Thyroid gland (tissue), 4 donors: ENCODE measurements around the gene SLC35E3. TPM values are rescaled to one million over a fixed set of nuclear protein-coding genes. Genes with fewer than 3 reads are reported as not detected.
"Not testable (repeated sequence)": the region's sequence is repeated elsewhere in the genome, so short reads cannot be mapped to it uniquely, and the experiment has no call there.

Experiments
- DNase-seq, 2 donors: peaks; one replicate each; pipeline ENCODE4 v3.0.0-alpha.2; 2019
- H3K27ac ChIP-seq, 3 donors: fragments of 200-600 bp; sonication (generic); 1 replicate in 2 of 3; 2 replicates in 1 of 3; pipeline ENCODE4 v1.5.1; 2016 to 2019; ENCODE audit warnings: mild to moderate bottlenecking in 1 of 3, moderate library complexity in 1 of 3
- H3K27me3 ChIP-seq: fragments of 200-600 bp; sonication (generic); one replicate; pipeline ENCODE4 v1.5.1; 2019
- H3K36me3 ChIP-seq, 2 donors: fragments of 200-600 bp; sonication (generic); one replicate each; pipeline ENCODE4 v1.5.1; 2016 to 2019
- H3K4me1 ChIP-seq, 2 donors: fragments of 200-600 bp; sonication (generic); one replicate each; pipeline ENCODE4 v1.5.1; 2017 to 2019
- H3K4me3 ChIP-seq, 3 donors: fragments of 200-600 bp; sonication (generic); replicated peaks in 1 of 3; 1 replicate in 2 of 3; 2 replicates in 1 of 3; pipeline ENCODE4 v1.5.1; 2016; ENCODE audit warnings: mild to moderate bottlenecking in 1 of 3
- H3K9me3 ChIP-seq: fragments of 200-600 bp; sonication (generic); one replicate; pipeline ENCODE4 v1.5.1; 2017
- CTCF ChIP-seq, 6 experiments: fragments of 200-600 bp in 3 of 6; fragments of 450-650 bp in 3 of 6; sonication (generic) in 3 of 6; IDR thresholded peaks; one replicate each; pipeline ENCODE4 v1.5.1; 2016 to 2019; ENCODE audit warnings: antibody characterized with exemption in 6 of 6, mild to moderate bottlenecking in 2 of 6, inconsistent platforms in 1 of 6, moderate library complexity in 1 of 6
- POLR2A ChIP-seq, 2 donors: fragments of 450-650 bp; IDR thresholded peaks; one replicate each; pipeline ENCODE4 v1.6.1; 2017; ENCODE audit warnings: antibody characterized with exemption in 2 of 2, mild to moderate bottlenecking in 2 of 2, moderate library complexity in 1 of 2
- WGBS, 2 donors: methylation state at CpG; one replicate each; pipeline ENCODE4 v1.1.5; 2017; 5-methylcytosine and 5-hydroxymethylcytosine counted together
- intact Hi-C: fragments of 100-400 bp; cut with DNase I; formaldehyde crosslinking; loops from one replicate; pipeline ENCODE4 v1.15.1; 2023
- total RNA-seq, 4 donors: library from RNA; depleted of rRNA; stranded (reverse); fragments of >200 nt; gene quantifications; one replicate each; pipeline ENCODE4 v1.2.3, GENCODE V29; 2016

SLC35E3 gene
- total RNA-seq, 4 donors from 2014 or later = 2.1 to 4.0 (median 2.3) TPM

DNA sequence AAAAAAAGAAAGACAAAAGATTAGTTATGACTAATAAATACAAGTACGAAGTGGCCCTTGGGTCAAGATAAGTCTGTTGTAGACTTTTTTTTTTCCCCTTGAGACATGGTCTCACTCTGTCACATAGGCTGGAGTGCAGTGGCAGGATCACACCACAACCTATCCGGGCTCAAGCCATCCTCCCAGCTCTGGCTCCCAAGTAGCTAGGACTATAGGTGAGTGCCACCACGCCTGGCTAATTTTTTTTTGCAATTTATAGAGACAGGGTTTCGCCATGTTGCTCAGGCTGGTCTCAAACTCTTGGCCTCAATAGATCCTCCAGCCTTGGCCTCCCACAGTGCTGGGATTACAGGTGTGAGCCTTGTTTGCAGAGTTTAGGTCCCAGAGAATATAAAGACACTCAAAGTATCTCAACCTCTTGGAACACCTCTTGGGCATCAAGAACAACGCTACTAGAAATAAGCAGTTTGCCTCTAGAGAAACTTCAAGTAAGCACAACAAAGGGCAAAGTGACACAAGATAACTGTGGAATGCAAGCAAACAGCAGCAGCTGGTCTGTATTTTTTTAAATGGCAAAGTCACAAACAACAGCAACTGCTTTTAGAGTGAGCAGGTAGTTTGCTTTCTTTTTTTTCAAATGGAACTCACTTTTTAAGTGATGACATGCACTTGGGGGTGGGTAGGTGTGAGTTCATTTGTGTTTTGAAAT, 58.1 kb downstream of the SLC35E3 start:
- H3K4me3 ChIP-seq = no peak overlapping the region
- H3K9me3 ChIP-seq = no peaks in the 10 kb centered on the region
- intact Hi-C loops = no loop called here
- H3K27me3 ChIP-seq = no peaks in the 10 kb centered on the region
- no peak overlapping the region for H3K27ac ChIP-seq
- no peaks in the 10 kb centered on the region for H3K36me3 ChIP-seq
- 89 to 91% methylated on average over 5 of the region's 5 CpGs for WGBS, 2 donors
- DNase-seq = no peak
- no peak for TF ChIP-seq POLR2A (IDR thresholded peaks at IDR 0.05)
- no peak for TF ChIP-seq CTCF (IDR thresholded peaks at IDR 0.05)
- peaks cover 0 to 2% of the 10 kb centered on the region in 2 donors for H3K4me1 ChIP-seq

- TF ChIP-seq POLR2A (IDR thresholded peaks at IDR 0.05) (no peak), CTCF (IDR thresholded peaks at IDR 0.05) (no peak)
- 80 to 82% methylated on average over 32 of the region's 32 CpGs for WGBS, 2 donors
- H3K9me3 ChIP-seq = no peaks in the 10 kb centered on the region
- peaks cover 0 to 5% of the 10 kb centered on the region in 2 donors for H3K4me1 ChIP-seq
- no peak overlapping the region for H3K4me3 ChIP-seq
- H3K36me3 ChIP-seq = no peaks in the 10 kb centered on the region
- no peak for DNase-seq
- intact Hi-C loops = no loop called here
- H3K27me3 ChIP-seq = no peaks in the 10 kb centered on the region
- H3K27ac ChIP-seq = no peak overlapping the region
Observed at GRCh38 chr12:68804657-68805591, 58.9 kb downstream of the SLC35E3 start.

GRCh38 chr12:68805592-68806120, 59.7 kb downstream of the SLC35E3 start:
- Histone ChIP-seq H3K27me3 (no peaks in the 10 kb centered on the region), H3K36me3 (no peaks in the 10 kb centered on the region), H3K4me1 (peaks cover 2 to 5% of the 10 kb centered on the region in 2 donors), H3K27ac (no peak overlapping the region), H3K9me3 (no peaks in the 10 kb centered on the region), H3K4me3 (no peak overlapping the region)
- no peak for DNase-seq
- intact Hi-C loops = no loop called here
- 90 to 91% methylated on average over 7 of the region's 7 CpGs for WGBS, 2 donors
- TF ChIP-seq CTCF (IDR thresholded peaks at IDR 0.05) = no peak
- TF ChIP-seq POLR2A (IDR thresholded peaks at IDR 0.05) = no peak

GRCh38 chr12:68806488-68807237, 60.7 kb downstream of the SLC35E3 start:
- Histone ChIP-seq H3K4me3 (no peak overlapping the region), H3K36me3 (no peaks in the 10 kb centered on the region), H3K27me3 (no peaks in the 10 kb centered on the region), H3K9me3 (no peaks in the 10 kb centered on the region), H3K27ac (peak overlapping the region in 2 of 3 donors; percentile 99 to 100), H3K4me1 (peaks cover 5 to 6% of the 10 kb centered on the region in 2 donors)
- DNase-seq = no peak
- TF ChIP-seq CTCF (IDR thresholded peaks at IDR 0.05) = no peak
- no peak for TF ChIP-seq POLR2A (IDR thresholded peaks at IDR 0.05)
- 88 to 90% methylated on average over 18 of the region's 18 CpGs for WGBS, 2 donors
- intact Hi-C loops = no loop called here

DNA sequence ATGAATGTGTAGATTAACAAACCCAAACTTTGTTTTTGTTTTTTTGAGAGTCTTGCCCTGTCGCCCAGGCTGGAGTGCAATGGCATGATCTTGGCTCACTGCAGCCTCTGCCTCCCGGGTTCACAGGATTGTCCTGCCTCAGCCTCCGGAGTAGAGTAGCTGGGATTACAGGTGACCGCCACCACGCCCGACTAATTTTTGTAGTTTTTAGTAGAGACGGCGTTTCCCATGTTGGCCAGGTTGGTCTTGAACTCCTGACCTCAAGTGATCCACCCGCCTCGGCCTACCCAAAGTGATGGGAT, 61.2 kb downstream of the SLC35E3 start:
- H3K36me3 ChIP-seq = not testable (repeated sequence)

More for the DNA sequence above, 61.2 kb downstream of the SLC35E3 start:
- H3K9me3 ChIP-seq, intact Hi-C loops, H3K4me1 ChIP-seq, H3K27me3 ChIP-seq: not testable (repeated sequence)
- peak overlapping the region; percentile 99 to 100 (median 99) for H3K27ac ChIP-seq
- 8 to 12% methylated on average over 10 of the region's 10 CpGs for WGBS, 2 donors
- DNase-seq = peak; percentile 56 to 61
- H3K4me3 ChIP-seq = peak overlapping the region in 2 of 3 donors; percentile 91 to 97
